Measurements from ENCODE around the gene ANXA1. TPM values are rescaled to one million over a fixed set of nuclear protein-coding genes. Genes with fewer than 3 reads are reported as not detected.
A peak's percentile ranks its signal among the peaks of the same experiment; 100 is the strongest.

ANXA1 gene
- total RNA-seq, 2 donors from 2014 or later = 69.8 to 142 TPM

GRCh38 chr9:73133921-73134407 lies 17.7 kb upstream of the ANXA1 start:
- Histone ChIP-seq H3K9me3 (no peaks in the 10 kb centered on the region), H3K27ac (no peak overlapping the region), H3K4me3 (no peak overlapping the region), H3K4me1 (peaks cover 0 to 12% of the 10 kb centered on the region in 2 donors), H3K27me3 (no peaks in the 10 kb centered on the region), H3K36me3 (no peaks in the 10 kb centered on the region)
- TF ChIP-seq, protein P1, sequence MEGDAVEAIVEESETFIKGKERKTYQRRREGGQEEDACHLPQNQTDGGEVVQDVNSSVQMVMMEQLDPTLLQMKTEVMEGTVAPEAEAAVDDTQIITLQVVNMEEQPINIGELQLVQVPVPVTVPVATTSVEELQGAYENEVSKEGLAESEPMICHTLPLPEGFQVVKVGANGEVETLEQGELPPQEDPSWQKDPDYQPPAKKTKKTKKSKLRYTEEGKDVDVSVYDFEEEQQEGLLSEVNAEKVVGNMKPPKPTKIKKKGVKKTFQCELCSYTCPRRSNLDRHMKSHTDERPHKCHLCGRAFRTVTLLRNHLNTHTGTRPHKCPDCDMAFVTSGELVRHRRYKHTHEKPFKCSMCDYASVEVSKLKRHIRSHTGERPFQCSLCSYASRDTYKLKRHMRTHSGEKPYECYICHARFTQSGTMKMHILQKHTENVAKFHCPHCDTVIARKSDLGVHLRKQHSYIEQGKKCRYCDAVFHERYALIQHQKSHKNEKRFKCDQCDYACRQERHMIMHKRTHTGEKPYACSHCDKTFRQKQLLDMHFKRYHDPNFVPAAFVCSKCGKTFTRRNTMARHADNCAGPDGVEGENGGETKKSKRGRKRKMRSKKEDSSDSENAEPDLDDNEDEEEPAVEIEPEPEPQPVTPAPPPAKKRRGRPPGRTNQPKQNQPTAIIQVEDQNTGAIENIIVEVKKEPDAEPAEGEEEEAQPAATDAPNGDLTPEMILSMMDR (IDR thresholded peaks at IDR 0.05) = no peak
- peak; percentile 63 for DNase-seq (ENCODE audit: low spot score)

GRCh38 chr9:73135394-73135793 lies 16.3 kb upstream of the ANXA1 start:
- DNase-seq (ENCODE audit: low spot score) = no peak
- H3K27me3 ChIP-seq = no peaks in the 10 kb centered on the region
- TF ChIP-seq, protein P1 (IDR thresholded peaks at IDR 0.05) = no peak
- H3K36me3 ChIP-seq = no peaks in the 10 kb centered on the region
- H3K4me1 ChIP-seq = peaks cover 0 to 12% of the 10 kb centered on the region in 2 donors
- no peak overlapping the region for H3K4me3 ChIP-seq
- H3K9me3 ChIP-seq = no peaks in the 10 kb centered on the region
- no peak overlapping the region for H3K27ac ChIP-seq

- H3K36me3 ChIP-seq = no peaks in the 10 kb centered on the region
- H3K4me1 ChIP-seq = peaks cover 0 to 7% of the 10 kb centered on the region in 2 donors
- no peaks in the 10 kb centered on the region for H3K27me3 ChIP-seq
- no peak overlapping the region for H3K4me3 ChIP-seq
- TF ChIP-seq, protein P1 (IDR thresholded peaks at IDR 0.05) = no peak
- no peak for DNase-seq (ENCODE audit: low spot score)
- H3K9me3 ChIP-seq = no peaks in the 10 kb centered on the region
- H3K27ac ChIP-seq = no peak overlapping the region
Observed at GRCh38 chr9:73137286-73137899, 14.3 kb upstream of the ANXA1 start.

DNA sequence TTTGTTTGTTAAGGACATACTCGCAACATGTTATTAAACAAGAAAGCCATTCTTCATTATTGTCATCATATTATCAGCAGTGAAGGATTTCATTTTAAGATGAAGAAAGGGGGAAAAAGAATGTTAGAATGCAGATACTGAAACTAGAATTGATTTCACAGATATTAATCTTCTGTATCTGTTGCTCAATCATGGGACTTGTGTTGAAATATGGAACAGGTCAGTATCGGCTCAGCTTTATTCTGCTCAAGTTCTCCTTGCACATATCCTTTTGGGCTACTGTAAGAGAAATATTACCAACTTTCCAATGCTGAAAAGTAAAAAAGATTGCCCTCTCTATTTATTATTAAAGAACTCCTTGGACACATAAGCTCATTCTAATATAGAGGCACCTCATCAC lies 13.8 kb upstream of the ANXA1 start:
- Histone ChIP-seq H3K27me3 (no peaks in the 10 kb centered on the region), H3K9me3 (no peaks in the 10 kb centered on the region), H3K27ac (no peak overlapping the region), H3K36me3 (no peaks in the 10 kb centered on the region), H3K4me3 (no peak overlapping the region), H3K4me1 (peaks cover 0 to 7% of the 10 kb centered on the region in 2 donors)
- TF ChIP-seq, protein P1 (IDR thresholded peaks at IDR 0.05) = no peak
- DNase-seq (ENCODE audit: low spot score) = no peak

- Histone ChIP-seq H3K27ac (no peak overlapping the region), H3K9me3 (no peaks in the 10 kb centered on the region), H3K36me3 (no peaks in the 10 kb centered on the region), H3K4me1 (peaks cover 0 to 10% of the 10 kb centered on the region in 2 donors), H3K4me3 (no peak overlapping the region), H3K27me3 (no peaks in the 10 kb centered on the region)
- TF ChIP-seq, protein P1 (IDR thresholded peaks at IDR 0.05) = no peak
- no peak for DNase-seq (ENCODE audit: low spot score)
Observed at GRCh38 chr9:73138516-73138915, 13.1 kb upstream of the ANXA1 start.

DNA sequence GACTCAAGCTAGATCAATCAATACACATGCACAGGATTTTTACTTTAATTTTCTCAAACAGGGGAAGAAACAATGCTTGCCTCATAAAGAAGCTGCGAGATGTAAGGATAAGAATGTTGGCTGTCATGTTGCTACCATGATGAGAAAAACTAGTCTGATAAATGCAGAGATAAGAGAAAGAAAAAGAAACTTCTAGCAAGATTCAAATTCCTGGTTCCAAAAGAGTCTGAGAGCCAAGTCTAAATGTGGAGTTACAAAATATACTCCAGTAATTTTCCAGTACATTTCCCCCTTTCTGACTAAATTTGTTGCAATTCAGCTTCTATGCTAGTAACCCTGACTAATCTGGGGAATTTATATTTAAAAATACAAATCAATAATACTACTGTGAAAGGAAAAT lies 10.4 kb upstream of the ANXA1 start:
- no peaks in the 10 kb centered on the region for H3K27me3 ChIP-seq
- no peaks in the 10 kb centered on the region for H3K9me3 ChIP-seq
- no peak overlapping the region for H3K4me3 ChIP-seq
- H3K36me3 ChIP-seq = no peaks in the 10 kb centered on the region
- no peak for DNase-seq (ENCODE audit: low spot score)
- TF ChIP-seq, protein P1 (IDR thresholded peaks at IDR 0.05) = no peak
- peaks cover 0 to 13% of the 10 kb centered on the region in 2 donors for H3K4me1 ChIP-seq
- peak overlapping the region in 1 of 2 donors; percentile 6 for H3K27ac ChIP-seq
